Measurements from ENCODE around the gene FAXDC2. TPM values are rescaled to one million over a fixed set of nuclear protein-coding genes. Genes with fewer than 3 reads are reported as not detected.

FAXDC2 gene
- total RNA-seq, 4 donors from 2014 or later, result 25.8 to 126 (median 29.1) TPM

GRCh38 chr5:154820383-154820782 lies 30.0 kb downstream of the FAXDC2 start:
- Histone ChIP-seq H3K4me3 (no peak overlapping the region), H3K27ac (no peak overlapping the region), H3K27me3 (no peaks in the 10 kb centered on the region), H3K36me3 (no peaks in the 10 kb centered on the region), H3K4me1 (no peaks in the 10 kb centered on the region), H3K9me3 (no peaks in the 10 kb centered on the region)
- DNase-seq, result no peak
- intact Hi-C loops (cut with DNase I; ENCODE audit: low total_unique reads), result no loop called here
- TF ChIP-seq POLR2A (IDR thresholded peaks at IDR 0.05), result no peak
- TF ChIP-seq CTCF (IDR thresholded peaks at IDR 0.05), result no peak

GRCh38 chr5:154819546-154819945 lies 30.9 kb downstream of the FAXDC2 start:
- DNase-seq, result no peak
- TF ChIP-seq POLR2A (IDR thresholded peaks at IDR 0.05) (no peak), CTCF (IDR thresholded peaks at IDR 0.05) (no peak)
- no peak overlapping the region for H3K27ac ChIP-seq
- no peaks in the 10 kb centered on the region for H3K9me3 ChIP-seq
- H3K36me3 ChIP-seq, result no peaks in the 10 kb centered on the region
- no peak overlapping the region for H3K4me3 ChIP-seq
- no peaks in the 10 kb centered on the region for H3K27me3 ChIP-seq
- H3K4me1 ChIP-seq, result no peaks in the 10 kb centered on the region
- intact Hi-C loops (cut with DNase I; ENCODE audit: low total_unique reads), result no loop called here

GRCh38 chr5:154818471-154819116 lies 31.8 kb downstream of the FAXDC2 start:
- Histone ChIP-seq H3K36me3 (no peaks in the 10 kb centered on the region), H3K27me3 (no peaks in the 10 kb centered on the region), H3K27ac (peak overlapping the region in 1 of 2 donors; percentile 25), H3K4me1 (no peaks in the 10 kb centered on the region), H3K9me3 (no peaks in the 10 kb centered on the region), H3K4me3 (no peak overlapping the region)
- intact Hi-C loops (cut with DNase I; ENCODE audit: low total_unique reads), result no loop called here
- DNase-seq, result no peak
- TF ChIP-seq CTCF (IDR thresholded peaks at IDR 0.05), result no peak
- TF ChIP-seq POLR2A (IDR thresholded peaks at IDR 0.05), result no peak

- DNase-seq, result no peak
- Histone ChIP-seq H3K27me3 (no peaks in the 10 kb centered on the region), H3K4me1 (no peaks in the 10 kb centered on the region), H3K4me3 (no peak overlapping the region), H3K9me3 (no peaks in the 10 kb centered on the region), H3K36me3 (no peaks in the 10 kb centered on the region), H3K27ac (peak overlapping the region in 1 of 2 donors; percentile 9)
- intact Hi-C loops (cut with DNase I; ENCODE audit: low total_unique reads), result no loop called here
- TF ChIP-seq CTCF (IDR thresholded peaks at IDR 0.05) (no peak), POLR2A (IDR thresholded peaks at IDR 0.05) (no peak)
Observed at GRCh38 chr5:154817815-154818214, 32.6 kb downstream of the FAXDC2 start.

- intact Hi-C loops (cut with DNase I; ENCODE audit: low total_unique reads), result no loop called here
- Histone ChIP-seq H3K4me3 (no peak overlapping the region), H3K27ac (peak overlapping the region in 1 of 2 donors; percentile 15), H3K9me3 (no peaks in the 10 kb centered on the region), H3K4me1 (no peaks in the 10 kb centered on the region), H3K27me3 (no peaks in the 10 kb centered on the region), H3K36me3 (no peaks in the 10 kb centered on the region)
- no peak for TF ChIP-seq POLR2A (IDR thresholded peaks at IDR 0.05)
- no peak for TF ChIP-seq CTCF (IDR thresholded peaks at IDR 0.05)
- no peak for DNase-seq
Observed at GRCh38 chr5:154816891-154817492, 33.4 kb downstream of the FAXDC2 start.

Data from uterus (tissue), 4 donors.